BJ (cell line): ENCODE data around the gene PRSS1. TPM values are rescaled to one million over a fixed set of nuclear protein-coding genes. Genes with fewer than 3 reads are reported as not detected.
A peak's percentile ranks its signal among the peaks of the same experiment; 100 is the strongest.
"Not testable (repeated sequence)": the region's sequence is repeated elsewhere in the genome, so short reads cannot be mapped to it uniquely, and the experiment has no call there.

Source experiments
- CTCF ChIA-PET: fragments of 350-600 bp; formaldehyde crosslinking; extraction: SDS; loops from one replicate; lab custom pipeline; 2021; ENCODE audit warnings: antibody characterized with exemption, inconsistent platforms; lab: Yijun Ruan, JAX
- POLR2A ChIA-PET: fragments of 300-600 bp; sonication (Branson Sonifier 250); formaldehyde crosslinking; extraction: SDS; loops from one replicate; lab custom pipeline; 2021; ENCODE audit warnings: antibody characterized with exemption; lab: Charles Lee
- DNase-seq: peaks from one replicate; pipeline ENCODE4 v3.0.0-alpha.2; 2011; ENCODE audit warnings: low read depth
- H3K27me3 ChIP-seq: 2 replicates; pipeline ENCODE4 v1.6.0; 2011; ENCODE audit warnings: low read length; ENCODE audit not compliant: control insufficient read depth, insufficient read depth
- H3K36me3 ChIP-seq: 2 replicates; pipeline ENCODE4 v1.5.1; 2011; ENCODE audit warnings: low read length; ENCODE audit not compliant: control insufficient read depth, insufficient read depth
- H3K4me3 ChIP-seq: 2 replicates; pipeline ENCODE4 v1.5.1; 2011; ENCODE audit warnings: low read depth, mild to moderate bottlenecking, control low read depth, low read length
- CTCF ChIP-seq: IDR thresholded peaks from 2 replicates; pipeline ENCODE4 v1.5.1; 2011; ENCODE audit warnings: low read depth, mild to moderate bottlenecking, control low read depth, inconsistent platforms, low read length, moderate library complexity; ENCODE audit not compliant: insufficient read depth
- polyA plus RNA-seq: library from polyadenylated mRNA; depleted of rRNA; stranded (reverse); fragments of >200 nt; gene quantifications from 2 replicates; pipeline ENCODE4 v1.2.3, GENCODE V29; 2011

The PRSS1 gene
- polyA plus RNA-seq, 1 experiment, result not detected

GRCh38 chr7:142776206-142776844 lies 27.1 kb downstream of the PRSS1 start:
- Histone ChIP-seq H3K36me3 (no peaks in the 10 kb centered on the region), H3K4me3 (no peak overlapping the region), H3K27me3 (no peaks in the 10 kb centered on the region)
- no peak for TF ChIP-seq CTCF
- CTCF ChIA-PET, result interaction anchor here (1.2 to 2.4 kb wide), 5 partner anchors 144 to 293 kb away, joined by 4 to 14 read pairs (median 6); no protein-coding TSS in a partner anchor
- DNase-seq, result peak; percentile 8
- POLR2A ChIA-PET, result no interaction called here

- CTCF ChIA-PET, result interaction anchor here (1.2 to 2.4 kb wide), 5 partner anchors 144 to 294 kb away, joined by 4 to 14 read pairs (median 6); no protein-coding TSS in a partner anchor
- H3K27me3 ChIP-seq, POLR2A ChIA-PET, H3K36me3 ChIP-seq, DNase-seq, H3K4me3 ChIP-seq: not testable (repeated sequence)
These were observed 27.6 kb downstream of the PRSS1 start for GRCh38 chr7:142776845-142777225.

GRCh38 chr7:142777318-142777717 lies 28.0 kb downstream of the PRSS1 start:
- DNase-seq, result no peak
- Histone ChIP-seq H3K36me3 (no peaks in the 10 kb centered on the region), H3K27me3 (no peaks in the 10 kb centered on the region), H3K4me3 (no peak overlapping the region)
- no peak for TF ChIP-seq CTCF
- POLR2A ChIA-PET, result no interaction called here
- CTCF ChIA-PET, result interaction anchor here (0.7 to 2.4 kb wide), 6 partner anchors 13 to 294 kb away, joined by 3 to 14 read pairs (median 5); no protein-coding TSS in a partner anchor

- TF ChIP-seq CTCF, result peak; percentile 93
- Histone ChIP-seq H3K36me3 (no peaks in the 10 kb centered on the region), H3K27me3 (no peaks in the 10 kb centered on the region; the same call in none of the 2 replicates), H3K4me3 (peak overlapping the region; percentile 42)
- ChIA-PET CTCF (interaction anchor here (0.6 to 7.5 kb wide), 76 partner anchors 8 to 458 kb away, joined by 3 to 128 read pairs (median 4); partner anchors contain the start of gene PRSS2), POLR2A (interaction anchor here (0.6 kb wide), 1 partner anchor 195 kb away, joined by 6 read pairs; no protein-coding TSS in a partner anchor)
- DNase-seq, result peak; percentile 27
These were observed 33.9 kb downstream of the PRSS1 start for GRCh38 chr7:142782922-142783900.

GRCh38 chr7:142784096-142784495 lies 34.8 kb downstream of the PRSS1 start:
- ChIA-PET POLR2A (no interaction called here), CTCF (interaction anchor here (1.2 to 7.5 kb wide), 14 partner anchors 9 to 427 kb away, joined by 3 to 128 read pairs (median 20); partner anchors contain the start of gene PRSS2)
- TF ChIP-seq CTCF, result 0 out of 2 replicates have a peak, but pooled peaks have one; percentile 5
- Histone ChIP-seq H3K27me3 (peaks cover 7% of the 10 kb centered on the region), H3K36me3 (no peaks in the 10 kb centered on the region), H3K4me3 (no peak overlapping the region)
- DNase-seq, result no peak
